Amniotic stem cell (primary cell): ENCODE results near the gene MXI1.

Experiments
- DNase-seq: peaks from one replicate; lab custom pipeline; 2025; lab: John Stamatoyannopoulos, UW

Gene MXI1

GRCh38 chr10:110275128-110275729 lies 67.8 kb downstream of the MXI1 start:
- no peak for DNase-seq

- no peak for DNase-seq
Observed at GRCh38 chr10:110276603-110277002, 69.2 kb downstream of the MXI1 start.

- DNase-seq, result no peak
Observed at GRCh38 chr10:110277591-110277990, 70.2 kb downstream of the MXI1 start.

DNA sequence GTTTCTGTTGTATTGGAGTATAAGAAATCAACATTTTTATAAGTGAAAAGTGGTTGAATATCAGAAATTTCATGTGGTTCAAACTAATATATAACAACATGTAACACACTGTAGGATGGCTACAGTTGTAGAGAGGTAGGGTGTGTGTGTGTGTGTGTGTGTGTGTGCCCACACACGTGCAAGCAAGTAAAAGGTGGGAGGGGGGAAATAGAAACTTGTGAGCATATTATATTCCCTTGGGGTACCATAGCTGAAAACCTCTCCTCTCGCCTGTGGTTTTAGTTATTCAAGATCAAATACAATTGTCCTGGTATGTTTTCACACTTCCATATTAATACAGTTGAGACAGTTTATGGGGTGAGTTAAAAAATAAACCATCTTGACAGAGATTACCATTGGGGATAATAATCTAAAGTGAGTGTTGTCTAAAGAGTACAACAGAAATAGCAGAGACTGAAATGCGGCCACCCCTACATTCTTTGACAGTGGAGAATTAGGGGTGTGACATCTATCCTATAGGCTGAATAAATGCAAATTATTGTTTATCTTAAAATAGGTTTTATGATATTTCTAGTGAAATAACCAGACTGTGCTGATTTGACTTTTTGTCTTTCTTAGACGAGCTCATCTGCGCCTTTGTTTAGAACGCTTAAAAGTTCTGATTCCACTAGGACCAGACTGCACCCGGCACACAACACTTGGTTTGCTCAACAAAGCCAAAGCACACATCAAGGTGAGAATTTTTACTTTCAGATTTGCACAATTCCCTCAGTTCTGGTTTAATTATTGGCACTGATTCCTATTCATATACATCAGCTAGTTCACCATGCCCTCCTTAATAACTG lies 71.4 kb downstream of the MXI1 start:
- no peak for DNase-seq

DNA sequence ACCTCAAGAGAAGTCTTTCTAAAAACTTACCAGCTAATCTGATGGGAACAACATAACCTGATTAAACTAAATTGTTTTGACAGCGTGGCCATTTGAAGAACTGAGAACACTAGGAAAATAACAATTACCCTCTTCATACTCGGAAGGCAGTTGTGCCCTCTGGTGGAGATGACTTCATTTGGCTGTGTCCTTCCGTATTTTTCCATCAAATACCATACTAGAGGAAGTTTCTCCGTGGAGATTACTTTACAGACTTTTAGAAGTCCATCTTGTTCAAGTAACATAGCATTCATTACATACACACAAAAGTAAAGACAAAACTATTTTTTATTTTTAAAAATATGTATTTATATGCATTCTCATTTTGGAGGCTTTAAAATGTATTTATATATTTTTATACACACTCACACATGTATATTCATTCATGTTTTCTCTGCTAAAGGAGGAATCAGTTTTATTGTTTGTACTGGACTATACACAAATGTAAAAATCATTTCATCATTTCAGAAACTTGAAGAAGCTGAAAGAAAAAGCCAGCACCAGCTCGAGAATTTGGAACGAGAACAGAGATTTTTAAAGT lies 72.1 kb downstream of the MXI1 start:
- DNase-seq, result peak; percentile 49

DNA sequence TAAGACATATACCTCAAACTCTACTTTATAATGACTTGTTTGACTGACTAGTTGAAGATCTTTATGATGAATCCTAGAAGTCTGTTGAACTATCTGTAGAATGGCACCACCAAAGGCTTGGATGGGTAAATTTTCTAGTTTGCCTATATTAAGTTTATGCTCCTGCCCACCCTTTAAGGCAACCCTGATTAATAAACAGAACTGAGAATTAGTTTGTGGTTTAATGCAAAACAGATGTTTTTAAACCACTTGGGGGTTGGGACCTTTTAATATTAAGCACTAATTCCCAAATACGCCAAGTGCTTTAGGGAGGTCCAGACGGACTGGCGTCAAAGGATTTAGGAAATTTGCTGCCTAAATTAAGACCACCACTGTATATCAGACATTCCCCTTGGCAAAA lies 76.9 kb downstream of the MXI1 start:
- DNase-seq, result no peak

- no peak for DNase-seq
Observed at GRCh38 chr10:110285501-110285900, 78.1 kb downstream of the MXI1 start.

DNA sequence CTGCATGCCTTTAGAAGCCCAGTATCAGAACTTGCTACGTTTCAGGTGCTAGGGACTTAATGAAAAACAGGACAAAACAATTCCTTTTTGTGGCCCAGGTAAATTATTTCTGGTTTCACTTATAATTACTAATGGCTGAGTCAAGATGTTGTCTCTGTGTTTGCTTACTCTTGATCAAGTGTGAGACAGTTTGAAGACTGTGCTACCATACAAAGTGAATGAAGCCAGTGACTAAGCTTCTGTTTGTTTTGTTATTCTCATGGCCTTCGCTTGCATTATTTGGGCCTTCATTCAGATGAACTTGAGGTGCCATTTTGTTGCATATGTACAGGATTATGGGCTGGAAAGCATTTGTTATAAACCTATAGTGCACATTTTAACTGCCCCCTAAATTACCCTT lies 79.4 kb downstream of the MXI1 start:
- no peak for DNase-seq

DNA sequence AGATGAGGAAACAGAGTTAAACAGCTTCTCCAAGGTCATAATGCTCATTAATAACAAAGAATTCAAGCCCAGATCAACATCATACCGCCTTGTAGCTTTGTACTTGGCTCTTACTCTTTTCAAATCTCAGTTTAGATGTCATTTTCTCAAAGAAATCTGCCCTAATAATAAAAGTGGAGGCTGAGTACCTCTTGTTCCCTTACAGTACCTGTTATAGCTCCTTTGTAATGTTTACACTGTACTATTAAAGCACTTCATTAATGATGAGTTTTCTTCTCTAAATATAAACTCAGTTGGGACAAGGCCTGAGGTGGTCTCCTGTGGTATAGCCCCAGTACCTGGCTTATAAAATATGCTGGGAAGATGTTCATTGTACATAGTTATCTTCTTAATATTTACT lies 89.6 kb downstream of the MXI1 start:
- DNase-seq, result no peak

DNA sequence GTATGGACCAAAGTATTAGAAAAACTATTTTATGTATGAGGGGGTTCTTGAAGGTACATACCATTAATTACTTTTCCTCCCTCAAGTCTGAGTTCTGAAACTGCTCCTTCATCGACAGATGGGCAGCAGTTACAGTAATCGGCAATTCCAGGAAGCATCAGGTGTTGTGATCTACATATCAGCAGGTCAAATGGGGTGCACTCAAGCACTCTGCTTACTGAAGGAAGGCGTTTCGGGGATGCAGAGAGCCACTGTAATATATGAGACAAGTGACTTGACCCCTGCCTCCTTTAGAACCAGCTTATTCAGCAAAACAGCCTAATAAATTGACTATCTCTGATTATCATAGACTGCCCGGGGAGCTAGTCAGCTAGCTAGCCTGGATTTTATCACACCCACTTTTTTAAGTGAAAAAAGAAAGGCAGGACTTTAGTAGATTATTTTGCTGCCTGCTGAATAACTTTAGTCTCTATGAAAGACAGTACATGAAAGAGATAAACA lies 93.1 kb downstream of the MXI1 start:
- no peak for DNase-seq

GRCh38 chr10:110303681-110304080 lies 96.3 kb downstream of the MXI1 start:
- DNase-seq, result no peak

GRCh38 chr10:110304394-110304779 lies 97.0 kb downstream of the MXI1 start:
- no peak for DNase-seq

DNA sequence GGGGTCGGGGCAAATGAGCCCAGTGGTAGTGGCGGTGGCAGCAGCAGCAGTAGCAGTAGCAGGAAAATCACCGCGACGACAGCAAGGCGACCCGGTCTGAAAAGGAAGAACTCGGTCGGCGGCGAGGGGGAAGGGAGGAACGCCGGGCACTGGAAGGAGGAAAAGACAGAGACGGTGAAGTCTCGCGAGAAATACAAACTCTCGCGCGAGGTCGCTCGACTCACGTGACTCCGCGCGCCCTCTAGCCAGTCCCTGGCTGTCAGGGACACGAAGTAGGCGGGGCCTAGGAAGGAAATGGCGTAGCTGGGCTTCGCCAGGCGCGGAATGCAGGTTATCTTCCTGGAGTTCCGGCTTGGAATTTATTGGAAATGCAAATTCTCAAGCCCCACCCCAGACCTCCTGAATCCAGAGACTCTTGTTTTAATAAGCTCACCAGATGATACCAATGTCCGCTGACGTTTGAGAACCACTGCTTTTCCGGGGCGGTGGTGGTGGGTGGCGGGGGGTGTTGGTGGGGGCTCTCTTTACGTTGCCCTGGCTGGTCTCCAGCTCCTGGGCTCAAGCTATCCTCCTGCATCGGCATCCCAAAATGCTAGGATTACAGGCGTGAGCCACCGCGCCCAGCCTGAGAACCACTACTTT lies 97.5 kb downstream of the MXI1 start, which contains the start of gene SMNDC1:
Gene SMNDC1 (minus strand): TSS at position 141 of the 642 bp plus-strand sequence. CDS start 1,333 bp downstream, outside the sequence.
- peak; percentile 94 for DNase-seq

DNA sequence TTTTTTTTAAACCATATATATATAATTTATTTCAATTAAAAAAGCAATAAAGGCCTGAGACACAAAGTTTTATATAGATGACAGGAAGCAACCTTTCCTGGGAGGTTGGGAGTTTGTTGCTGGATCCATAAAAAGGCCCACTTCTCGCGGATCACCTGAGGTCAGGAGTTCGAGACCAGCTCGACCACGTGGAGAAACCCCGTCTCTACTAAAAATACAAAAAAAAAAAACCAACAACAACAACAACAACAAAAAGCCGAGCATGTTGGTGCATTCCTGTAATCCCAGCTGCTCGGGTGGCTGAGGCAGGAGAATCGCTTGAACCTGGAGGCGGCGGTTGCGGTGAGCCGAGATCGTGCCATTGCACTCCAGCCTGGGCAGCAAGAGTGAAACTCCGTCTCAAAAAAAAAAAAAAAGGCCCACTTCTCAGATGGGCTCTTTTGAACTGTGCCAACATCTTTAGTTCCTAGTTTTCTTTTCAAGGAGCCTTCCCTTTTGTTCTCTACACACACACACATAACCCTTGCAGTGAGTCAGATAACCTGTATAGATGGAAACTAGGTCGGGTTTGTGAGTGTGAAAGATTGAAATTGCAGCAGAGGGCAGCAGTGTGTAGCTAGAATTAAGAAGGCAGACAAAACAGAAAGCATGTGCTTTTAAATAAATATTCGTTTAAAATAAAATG lies 98.5 kb downstream of the MXI1 start:
- DNase-seq, result peak; percentile 71

GRCh38 chr10:110306452-110306768 lies 99.0 kb downstream of the MXI1 start:
- no peak for DNase-seq

DNA sequence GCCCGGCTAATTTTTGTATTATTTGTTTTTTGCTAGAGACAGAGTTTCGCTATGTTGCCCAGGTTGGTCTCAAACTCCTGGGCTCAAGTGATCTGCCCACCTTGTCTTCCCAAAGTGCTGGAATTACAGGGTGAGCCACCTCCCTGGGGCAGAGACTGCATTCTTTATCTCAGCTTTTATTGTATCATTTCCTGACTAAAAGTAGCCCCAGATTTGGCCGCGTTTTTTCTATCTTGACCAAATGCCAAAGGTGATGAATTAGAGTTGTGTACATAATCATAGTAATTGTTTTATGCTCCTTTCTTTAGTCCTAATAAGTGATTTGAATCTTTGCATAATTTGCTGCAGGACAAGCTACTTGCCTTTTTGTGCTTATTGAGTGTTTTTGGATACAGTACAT lies 100.4 kb downstream of the MXI1 start:
- no peak for DNase-seq

DNA sequence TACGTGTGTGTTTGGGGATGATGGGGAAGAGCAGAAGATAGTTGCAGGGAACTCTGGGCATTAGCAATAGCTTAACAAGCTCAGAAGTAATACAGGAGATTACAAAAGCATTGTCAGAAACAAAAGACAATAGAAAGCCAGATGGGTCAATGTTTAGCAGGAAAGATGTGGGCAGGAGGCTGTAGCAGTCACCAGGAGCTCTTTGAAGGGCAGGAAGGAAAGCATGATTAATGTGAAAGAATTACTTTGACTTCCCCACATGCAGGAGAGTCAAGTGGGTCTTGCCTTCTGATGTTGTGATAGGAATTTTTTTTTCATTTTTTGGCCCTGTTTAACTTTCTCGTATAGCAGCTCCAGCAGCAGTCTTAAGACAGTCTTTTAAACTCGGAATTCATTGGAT lies 103.3 kb downstream of the MXI1 start:
- no peak for DNase-seq

DNA sequence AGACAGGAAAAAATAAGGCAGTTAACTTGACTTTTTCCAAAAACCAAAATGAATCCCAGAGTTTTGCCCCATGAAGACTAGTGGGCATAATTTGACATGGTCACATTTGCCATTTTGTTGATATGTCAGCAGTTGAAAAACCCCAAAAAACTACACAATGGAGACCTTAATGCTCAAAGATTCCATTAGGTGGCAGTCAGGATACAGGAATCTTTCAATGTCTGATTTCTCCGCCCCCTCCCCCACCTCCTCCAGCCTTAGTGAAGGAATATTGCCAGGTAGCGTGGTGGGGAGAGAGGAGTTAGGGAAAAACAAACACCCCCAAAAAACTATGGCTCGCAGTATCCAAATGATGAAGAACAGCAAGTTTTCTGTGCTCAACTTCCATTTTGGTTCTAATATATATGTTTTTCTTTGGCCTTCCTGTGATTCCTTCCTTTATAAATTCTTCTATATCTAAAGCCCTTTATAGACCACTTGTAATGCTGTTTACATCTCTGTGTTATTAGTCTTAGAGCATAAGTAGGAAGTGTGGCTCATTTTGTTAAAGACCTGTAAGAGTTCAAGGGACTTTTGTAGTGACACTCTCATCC lies 104.0 kb downstream of the MXI1 start:
- DNase-seq, result peak; percentile 26

GRCh38 chr10:110312206-110312605 lies 104.8 kb downstream of the MXI1 start:
- DNase-seq, result no peak

GRCh38 chr10:110313674-110314073 lies 106.3 kb downstream of the MXI1 start:
- DNase-seq, result no peak
